ENCODE measurements around the gene ZFP28. TPM values are rescaled to one million over a fixed set of nuclear protein-coding genes. Genes with fewer than 3 reads are reported as not detected.
A peak's percentile ranks its signal among the peaks of the same experiment; 100 is the strongest.

ZFP28 gene
- total and polyA plus RNA-seq, 4 donors: 0.47 to 1.3 (median 0.82) TPM

DNA sequence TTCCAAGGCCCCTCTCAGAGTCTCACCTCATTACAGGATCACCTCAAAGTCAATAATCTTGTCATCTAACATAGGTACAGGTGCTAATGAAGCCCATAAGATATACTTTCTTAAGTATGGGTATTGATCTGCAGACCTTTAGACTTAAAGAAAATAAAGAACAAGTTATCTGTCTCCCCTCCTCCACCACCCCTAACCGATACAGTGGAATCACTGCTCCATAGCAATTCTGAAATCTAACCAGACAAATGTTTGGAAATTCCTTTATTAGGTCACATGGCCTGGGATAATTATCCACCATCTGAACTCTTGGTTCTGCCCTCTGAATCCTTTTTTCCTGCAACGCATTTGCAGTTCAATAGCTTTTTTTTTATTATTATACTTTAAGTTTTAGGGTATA, 24.0 kb downstream of the ZFP28 start:
- no peak overlapping the region for H3K27ac ChIP-seq (ENCODE audit: low read depth in 1 of 2, low read length in 2 of 2)

DNA sequence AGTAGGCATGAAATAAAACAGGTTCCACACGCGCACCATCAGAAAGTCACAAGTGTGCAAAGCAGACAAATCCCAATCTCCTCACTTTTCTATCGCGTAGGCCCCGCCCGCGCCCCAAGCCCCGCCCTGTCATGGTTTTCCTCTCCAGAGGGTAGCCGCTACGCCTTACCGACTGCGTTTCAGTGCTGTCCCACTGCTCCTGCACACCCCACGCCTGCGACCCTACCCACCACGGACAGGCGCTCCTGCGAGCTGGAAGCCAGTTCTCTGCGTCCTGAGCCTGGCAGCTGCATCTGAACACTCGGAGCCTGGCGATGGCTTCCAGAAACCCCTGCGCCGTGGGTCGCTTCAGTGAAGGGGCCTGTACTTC, 28.1 kb downstream of the ZFP28 start:
- Histone ChIP-seq H3K9me3 (ENCODE audit: control insufficient read depth in 4 of 4, low read length in 3 of 4) (peaks cover 44 to 80% (median 62%) of the 10 kb centered on the region in 4 donors), H3K27ac (ENCODE audit: low read depth in 1 of 2, low read length in 2 of 2) (peak overlapping the region; percentile 82 to 91), H3K36me3 (ENCODE audit: control insufficient read depth in 4 of 4, insufficient read depth in 3 of 4, low read depth in 1 of 4, low read length in 3 of 4) (peaks cover 11 to 44% (median 30%) of the 10 kb centered on the region in 4 donors), H3K9ac (ENCODE audit: low read depth in 1 of 2, low read length in 2 of 2) (peak overlapping the region; percentile 58 to 73), H3K27me3 (ENCODE audit: control insufficient read depth in 4 of 4, insufficient read depth in 4 of 4, low read length in 3 of 4) (no peaks in the 10 kb centered on the region), H3K4me1 (ENCODE audit: control insufficient read depth in 4 of 4, insufficient read depth in 4 of 4, low read length in 3 of 4) (peaks cover 3 to 13% (median 7%) of the 10 kb centered on the region in 4 donors), H3K4me3 (ENCODE audit: low read depth in 1 of 3, low read length in 3 of 3) (peak overlapping the region; percentile 64 to 91 (median 81))
- peak; percentile 60 for DNase-seq (ENCODE audit: low spot score)
- 2% methylated on average over 23 of the region's 23 CpGs for WGBS
- TF ChIP-seq, protein P1, sequence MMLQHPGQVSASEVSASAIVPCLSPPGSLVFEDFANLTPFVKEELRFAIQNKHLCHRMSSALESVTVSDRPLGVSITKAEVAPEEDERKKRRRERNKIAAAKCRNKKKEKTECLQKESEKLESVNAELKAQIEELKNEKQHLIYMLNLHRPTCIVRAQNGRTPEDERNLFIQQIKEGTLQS (IDR thresholded peaks at IDR 0.05): no peak
- TF ChIP-seq FOXA1 (IDR thresholded peaks at IDR 0.05) (no peak), HNF4A (conservative IDR thresholded peaks at IDR 0.05) (no peak), RAD21 (IDR thresholded peaks at IDR 0.05) (no peak), HNF4G (IDR thresholded peaks at IDR 0.05) (no peak), TAF1 (conservative IDR thresholded peaks at IDR 0.05) (no peak), YY1 (IDR thresholded peaks at IDR 0.05) (no peak), JUND (IDR thresholded peaks at IDR 0.05) (no peak), EGR1 (IDR thresholded peaks at IDR 0.05; ENCODE audit: low read depth in 2 of 2) (no peak), GABPA (IDR thresholded peaks at IDR 0.05 in 1 of 2, conservative IDR thresholded peaks at IDR 0.05 in 1 of 2) (no peak)
- TF ChIP-seq, protein P2, sequence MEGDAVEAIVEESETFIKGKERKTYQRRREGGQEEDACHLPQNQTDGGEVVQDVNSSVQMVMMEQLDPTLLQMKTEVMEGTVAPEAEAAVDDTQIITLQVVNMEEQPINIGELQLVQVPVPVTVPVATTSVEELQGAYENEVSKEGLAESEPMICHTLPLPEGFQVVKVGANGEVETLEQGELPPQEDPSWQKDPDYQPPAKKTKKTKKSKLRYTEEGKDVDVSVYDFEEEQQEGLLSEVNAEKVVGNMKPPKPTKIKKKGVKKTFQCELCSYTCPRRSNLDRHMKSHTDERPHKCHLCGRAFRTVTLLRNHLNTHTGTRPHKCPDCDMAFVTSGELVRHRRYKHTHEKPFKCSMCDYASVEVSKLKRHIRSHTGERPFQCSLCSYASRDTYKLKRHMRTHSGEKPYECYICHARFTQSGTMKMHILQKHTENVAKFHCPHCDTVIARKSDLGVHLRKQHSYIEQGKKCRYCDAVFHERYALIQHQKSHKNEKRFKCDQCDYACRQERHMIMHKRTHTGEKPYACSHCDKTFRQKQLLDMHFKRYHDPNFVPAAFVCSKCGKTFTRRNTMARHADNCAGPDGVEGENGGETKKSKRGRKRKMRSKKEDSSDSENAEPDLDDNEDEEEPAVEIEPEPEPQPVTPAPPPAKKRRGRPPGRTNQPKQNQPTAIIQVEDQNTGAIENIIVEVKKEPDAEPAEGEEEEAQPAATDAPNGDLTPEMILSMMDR (IDR thresholded peaks at IDR 0.05; ENCODE audit: low read depth, low read length, missing input control): no peak

More for the DNA sequence above, 24.0 kb downstream of the ZFP28 start:
- no peak for DNase-seq (ENCODE audit: low spot score)
- Histone ChIP-seq H3K36me3 (ENCODE audit: control insufficient read depth in 4 of 4, insufficient read depth in 3 of 4, low read depth in 1 of 4, low read length in 3 of 4) (peaks cover 0 to 10% (median 2%) of the 10 kb centered on the region in 4 donors), H3K27me3 (ENCODE audit: control insufficient read depth in 4 of 4, insufficient read depth in 4 of 4, low read length in 3 of 4) (no peaks in the 10 kb centered on the region), H3K9ac (ENCODE audit: low read depth in 1 of 2, low read length in 2 of 2) (no peak overlapping the region), H3K4me1 (ENCODE audit: control insufficient read depth in 4 of 4, insufficient read depth in 4 of 4, low read length in 3 of 4) (peaks cover under 1 to 6% (median 2%) of the 10 kb centered on the region in 4 donors), H3K9me3 (ENCODE audit: control insufficient read depth in 4 of 4, low read length in 3 of 4) (peaks cover 31 to 78% (median 61%) of the 10 kb centered on the region in 4 donors), H3K4me3 (ENCODE audit: low read depth in 1 of 3, low read length in 3 of 3) (peak overlapping the region in 2 of 3 donors; percentile 7 to 17)
- 97% methylated on average over 2 of the region's 2 CpGs for WGBS
- TF ChIP-seq, protein P1 (IDR thresholded peaks at IDR 0.05): no peak
- TF ChIP-seq HNF4G (IDR thresholded peaks at IDR 0.05): no peak
- TF ChIP-seq, protein P3, sequence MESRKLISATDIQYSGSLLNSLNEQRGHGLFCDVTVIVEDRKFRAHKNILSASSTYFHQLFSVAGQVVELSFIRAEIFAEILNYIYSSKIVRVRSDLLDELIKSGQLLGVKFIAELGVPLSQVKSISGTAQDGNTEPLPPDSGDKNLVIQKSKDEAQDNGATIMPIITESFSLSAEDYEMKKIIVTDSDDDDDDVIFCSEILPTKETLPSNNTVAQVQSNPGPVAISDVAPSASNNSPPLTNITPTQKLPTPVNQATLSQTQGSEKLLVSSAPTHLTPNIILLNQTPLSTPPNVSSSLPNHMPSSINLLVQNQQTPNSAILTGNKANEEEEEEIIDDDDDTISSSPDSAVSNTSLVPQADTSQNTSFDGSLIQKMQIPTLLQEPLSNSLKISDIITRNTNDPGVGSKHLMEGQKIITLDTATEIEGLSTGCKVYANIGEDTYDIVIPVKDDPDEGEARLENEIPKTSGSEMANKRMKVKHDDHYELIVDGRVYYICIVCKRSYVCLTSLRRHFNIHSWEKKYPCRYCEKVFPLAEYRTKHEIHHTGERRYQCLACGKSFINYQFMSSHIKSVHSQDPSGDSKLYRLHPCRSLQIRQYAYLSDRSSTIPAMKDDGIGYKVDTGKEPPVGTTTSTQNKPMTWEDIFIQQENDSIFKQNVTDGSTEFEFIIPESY (IDR thresholded peaks at IDR 0.05): no peak
- no peak for TF ChIP-seq EGR1 (IDR thresholded peaks at IDR 0.05; ENCODE audit: low read depth in 2 of 2)
- no peak for TF ChIP-seq HNF4A (conservative IDR thresholded peaks at IDR 0.05)
- no peak for TF ChIP-seq JUND (IDR thresholded peaks at IDR 0.05)
- TF ChIP-seq, protein P4, sequence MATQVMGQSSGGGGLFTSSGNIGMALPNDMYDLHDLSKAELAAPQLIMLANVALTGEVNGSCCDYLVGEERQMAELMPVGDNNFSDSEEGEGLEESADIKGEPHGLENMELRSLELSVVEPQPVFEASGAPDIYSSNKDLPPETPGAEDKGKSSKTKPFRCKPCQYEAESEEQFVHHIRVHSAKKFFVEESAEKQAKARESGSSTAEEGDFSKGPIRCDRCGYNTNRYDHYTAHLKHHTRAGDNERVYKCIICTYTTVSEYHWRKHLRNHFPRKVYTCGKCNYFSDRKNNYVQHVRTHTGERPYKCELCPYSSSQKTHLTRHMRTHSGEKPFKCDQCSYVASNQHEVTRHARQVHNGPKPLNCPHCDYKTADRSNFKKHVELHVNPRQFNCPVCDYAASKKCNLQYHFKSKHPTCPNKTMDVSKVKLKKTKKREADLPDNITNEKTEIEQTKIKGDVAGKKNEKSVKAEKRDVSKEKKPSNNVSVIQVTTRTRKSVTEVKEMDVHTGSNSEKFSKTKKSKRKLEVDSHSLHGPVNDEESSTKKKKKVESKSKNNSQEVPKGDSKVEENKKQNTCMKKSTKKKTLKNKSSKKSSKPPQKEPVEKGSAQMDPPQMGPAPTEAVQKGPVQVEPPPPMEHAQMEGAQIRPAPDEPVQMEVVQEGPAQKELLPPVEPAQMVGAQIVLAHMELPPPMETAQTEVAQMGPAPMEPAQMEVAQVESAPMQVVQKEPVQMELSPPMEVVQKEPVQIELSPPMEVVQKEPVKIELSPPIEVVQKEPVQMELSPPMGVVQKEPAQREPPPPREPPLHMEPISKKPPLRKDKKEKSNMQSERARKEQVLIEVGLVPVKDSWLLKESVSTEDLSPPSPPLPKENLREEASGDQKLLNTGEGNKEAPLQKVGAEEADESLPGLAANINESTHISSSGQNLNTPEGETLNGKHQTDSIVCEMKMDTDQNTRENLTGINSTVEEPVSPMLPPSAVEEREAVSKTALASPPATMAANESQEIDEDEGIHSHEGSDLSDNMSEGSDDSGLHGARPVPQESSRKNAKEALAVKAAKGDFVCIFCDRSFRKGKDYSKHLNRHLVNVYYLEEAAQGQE (IDR thresholded peaks at IDR 0.05): no peak
- TF ChIP-seq SP1 (IDR thresholded peaks at IDR 0.05): no peak
- TF ChIP-seq RXRA (IDR thresholded peaks at IDR 0.05): no peak
- TF ChIP-seq YY1 (IDR thresholded peaks at IDR 0.05): no peak
- TF ChIP-seq, protein P5, sequence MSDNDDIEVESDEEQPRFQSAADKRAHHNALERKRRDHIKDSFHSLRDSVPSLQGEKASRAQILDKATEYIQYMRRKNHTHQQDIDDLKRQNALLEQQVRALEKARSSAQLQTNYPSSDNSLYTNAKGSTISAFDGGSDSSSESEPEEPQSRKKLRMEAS (IDR thresholded peaks at IDR 0.05): no peak
- no peak for TF ChIP-seq FOXA2 (IDR thresholded peaks at IDR 0.05)
- no peak for TF ChIP-seq FOXA1 (IDR thresholded peaks at IDR 0.05)
- TF ChIP-seq, protein P2 (IDR thresholded peaks at IDR 0.05; ENCODE audit: low read depth, low read length, missing input control): no peak
- TF ChIP-seq GABPA (IDR thresholded peaks at IDR 0.05 in 1 of 2, conservative IDR thresholded peaks at IDR 0.05 in 1 of 2): no peak

Measured in liver (tissue), 9 donors.